Activated gamma-delta T cell (primary cell): ENCODE measurements around the gene C4B.
"Not testable (repeated sequence)": the region's sequence is repeated elsewhere in the genome, so short reads cannot be mapped to it uniquely, and the experiment has no call there.

Experiments
- DNase-seq: peaks from one replicate; lab custom pipeline; 2025; lab: John Stamatoyannopoulos, UW

C4B gene

GRCh38 chr6:32035283-32036013, 20.9 kb downstream of the C4B start:
- DNase-seq = not testable (repeated sequence)

DNA sequence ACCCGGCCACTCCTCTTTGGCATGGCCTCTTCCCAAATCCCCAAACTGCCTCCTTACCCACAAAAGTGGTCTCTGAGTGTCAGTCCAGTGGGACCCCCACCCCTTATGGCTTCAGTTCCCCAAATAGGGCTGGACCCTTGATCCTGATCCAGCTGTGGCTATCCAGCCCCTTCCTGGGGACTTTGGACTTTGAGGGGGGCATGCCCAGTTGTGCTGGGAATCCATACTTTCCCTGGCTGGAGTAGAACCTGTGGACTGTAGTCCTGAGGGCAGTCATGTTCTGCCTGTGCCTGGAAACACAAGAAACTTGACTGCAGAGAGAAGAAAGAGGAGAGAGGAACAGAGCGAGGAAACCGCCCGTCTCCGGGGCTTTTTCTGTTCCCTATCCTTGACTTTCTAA, 22.5 kb downstream of the C4B start:
- not testable (repeated sequence) for DNase-seq

- not testable (repeated sequence) for DNase-seq
Measured at GRCh38 chr6:32037598-32038524, 23.3 kb downstream of the C4B start, which contains the start of gene CYP21A2. Gene CYP21A2, plus strand, starts transcription at chr6:32038415. Its CDS starts 8 bp downstream, at chr6:32038423.

DNA sequence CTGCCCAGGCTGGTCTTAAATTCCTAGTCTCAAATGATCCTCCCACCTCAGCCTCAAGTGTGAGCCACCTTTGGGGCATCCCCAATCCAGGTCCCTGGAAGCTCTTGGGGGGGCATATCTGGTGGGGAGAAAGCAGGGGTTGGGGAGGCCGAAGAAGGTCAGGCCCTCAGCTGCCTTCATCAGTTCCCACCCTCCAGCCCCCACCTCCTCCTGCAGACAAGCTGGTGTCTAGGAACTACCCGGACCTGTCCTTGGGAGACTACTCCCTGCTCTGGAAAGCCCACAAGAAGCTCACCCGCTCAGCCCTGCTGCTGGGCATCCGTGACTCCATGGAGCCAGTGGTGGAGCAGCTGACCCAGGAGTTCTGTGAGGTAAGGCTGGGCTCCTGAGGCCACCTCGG, 24.3 kb downstream of the C4B start:
- not testable (repeated sequence) for DNase-seq

DNA sequence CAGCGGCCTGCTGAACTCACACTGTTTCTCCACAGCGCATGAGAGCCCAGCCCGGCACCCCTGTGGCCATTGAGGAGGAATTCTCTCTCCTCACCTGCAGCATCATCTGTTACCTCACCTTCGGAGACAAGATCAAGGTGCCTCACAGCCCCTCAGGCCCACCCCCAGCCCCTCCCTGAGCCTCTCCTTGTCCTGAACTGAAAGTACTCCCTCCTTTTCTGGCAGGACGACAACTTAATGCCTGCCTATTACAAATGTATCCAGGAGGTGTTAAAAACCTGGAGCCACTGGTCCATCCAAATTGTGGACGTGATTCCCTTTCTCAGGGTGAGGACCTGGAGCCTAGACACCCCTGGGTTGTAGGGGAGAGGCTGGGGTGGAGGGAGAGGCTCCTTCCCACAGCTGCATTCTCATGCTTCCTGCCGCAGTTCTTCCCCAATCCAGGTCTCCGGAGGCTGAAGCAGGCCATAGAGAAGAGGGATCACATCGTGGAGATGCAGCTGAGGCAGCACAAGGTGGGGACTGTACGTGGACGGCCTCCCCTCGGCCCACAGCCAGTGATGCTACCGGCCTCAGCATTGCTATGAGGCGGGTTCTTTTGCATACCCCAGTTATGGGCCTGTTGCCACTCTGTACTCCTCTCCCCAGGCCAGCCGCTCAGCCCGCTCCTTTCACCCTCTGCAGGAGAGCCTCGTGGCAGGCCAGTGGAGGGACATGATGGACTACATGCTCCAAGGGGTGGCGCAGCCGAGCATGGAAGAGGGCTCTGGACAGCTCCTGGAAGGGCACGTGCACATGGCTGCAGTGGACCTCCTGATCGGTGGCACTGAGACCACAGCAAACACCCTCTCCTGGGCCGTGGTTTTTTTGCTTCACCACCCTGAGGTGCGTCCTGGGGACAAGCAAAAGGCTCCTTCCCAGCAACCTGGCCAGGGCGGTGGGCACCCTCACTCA, 25.0 kb downstream of the C4B start:
- not testable (repeated sequence) for DNase-seq

GRCh38 chr6:32040299-32041049, 25.9 kb downstream of the C4B start:
- not testable (repeated sequence) for DNase-seq

- not testable (repeated sequence) for DNase-seq
Measured at GRCh38 chr6:32041050-32041321, 26.4 kb downstream of the C4B start.

DNA sequence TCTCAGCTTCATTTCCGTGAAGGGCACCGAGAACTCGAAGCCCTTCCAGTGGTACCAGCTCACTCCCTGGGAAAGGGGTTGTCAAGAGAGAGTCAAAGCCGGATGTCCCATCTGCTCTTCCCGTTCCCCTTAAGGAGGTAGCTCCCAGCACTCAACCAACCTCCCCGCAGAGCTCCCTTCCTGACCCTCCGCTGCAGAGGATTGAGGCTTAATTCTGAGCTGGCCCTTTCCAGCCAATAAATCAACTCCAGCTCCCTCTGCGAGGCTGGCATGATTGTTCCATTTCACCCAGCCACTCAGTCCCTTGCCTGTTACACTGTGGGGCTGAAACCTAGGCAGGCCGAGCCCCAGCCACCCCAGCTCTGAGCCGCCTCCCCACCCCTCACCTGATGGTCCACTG, 26.8 kb downstream of the C4B start:
- DNase-seq = not testable (repeated sequence)

GRCh38 chr6:32042276-32042675, 27.7 kb downstream of the C4B start:
- DNase-seq = not testable (repeated sequence)

DNA sequence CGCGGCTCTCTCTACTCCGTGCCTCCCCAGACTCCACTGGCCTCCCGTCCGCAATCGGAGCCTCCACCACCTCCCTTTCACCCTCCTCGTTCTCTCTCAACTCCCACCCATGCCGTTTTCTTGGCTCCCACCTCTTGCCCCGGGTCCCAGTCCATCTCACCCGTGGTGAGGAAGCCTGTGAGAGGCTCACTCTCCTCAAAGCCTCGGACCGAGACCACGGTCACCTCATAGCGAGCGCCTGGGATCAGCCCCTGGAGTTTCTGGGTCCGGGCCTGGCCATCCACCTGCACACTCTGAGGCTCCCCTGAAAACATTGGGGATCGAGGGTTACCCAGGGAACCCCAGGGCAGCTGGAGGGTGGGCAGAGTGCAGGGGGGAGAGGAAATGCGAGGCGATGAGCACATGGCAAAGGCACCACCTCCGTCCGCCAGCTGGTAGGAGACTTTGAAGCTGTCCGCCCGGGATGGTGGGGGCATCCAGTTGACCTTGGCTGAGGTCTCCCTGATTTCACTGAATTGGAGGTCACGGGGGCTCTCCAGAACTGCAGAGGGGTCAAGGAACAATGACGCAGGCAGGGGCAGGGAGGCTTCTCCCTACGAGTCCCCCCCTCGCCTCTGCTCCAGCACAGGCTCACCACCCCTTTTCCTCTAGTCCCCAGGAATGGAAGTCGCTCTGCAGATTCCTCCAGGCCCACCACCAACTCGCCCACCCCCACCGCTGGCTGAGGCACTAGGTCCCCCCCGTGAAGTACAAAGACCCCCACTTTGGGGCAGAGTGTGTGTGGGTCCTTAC, 29.2 kb downstream of the C4B start:
- DNase-seq = not testable (repeated sequence)

GRCh38 chr6:32044916-32045315, 30.3 kb downstream of the C4B start:
- not testable (repeated sequence) for DNase-seq

DNA sequence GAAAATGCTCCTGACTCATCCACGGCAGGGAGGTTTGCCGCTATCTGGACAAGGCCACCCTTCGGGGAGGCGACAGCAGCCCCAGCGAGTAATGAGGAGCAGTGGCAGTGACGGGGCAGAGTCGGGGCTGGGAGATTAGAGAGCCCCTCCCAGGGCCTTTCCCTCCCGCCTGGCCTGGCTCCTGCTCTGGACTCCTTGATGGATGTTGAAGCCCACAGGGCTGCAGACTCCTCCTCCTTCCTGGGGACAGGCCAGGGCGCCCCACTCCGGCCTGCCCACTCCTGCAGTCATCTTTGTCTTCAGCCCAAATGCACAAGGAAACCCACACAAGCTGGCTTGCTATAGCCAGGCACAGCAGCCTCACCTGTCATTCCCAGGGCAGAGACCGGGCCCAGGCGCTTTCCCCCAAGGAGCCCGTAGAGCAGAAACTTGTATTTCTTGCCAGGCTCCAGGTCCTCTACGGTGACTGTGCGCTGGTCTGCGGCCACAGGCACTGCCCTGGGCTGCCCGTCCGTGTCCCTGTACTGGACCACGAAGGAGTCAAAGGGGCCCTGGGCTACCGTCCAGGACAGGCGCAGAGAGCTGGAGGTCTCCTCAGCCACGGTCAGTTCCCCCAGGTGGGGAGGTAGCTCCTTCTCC, 31.3 kb downstream of the C4B start:
- DNase-seq = no peak

GRCh38 chr6:32046450-32047083, 32.0 kb downstream of the C4B start:
- no peak for DNase-seq

DNA sequence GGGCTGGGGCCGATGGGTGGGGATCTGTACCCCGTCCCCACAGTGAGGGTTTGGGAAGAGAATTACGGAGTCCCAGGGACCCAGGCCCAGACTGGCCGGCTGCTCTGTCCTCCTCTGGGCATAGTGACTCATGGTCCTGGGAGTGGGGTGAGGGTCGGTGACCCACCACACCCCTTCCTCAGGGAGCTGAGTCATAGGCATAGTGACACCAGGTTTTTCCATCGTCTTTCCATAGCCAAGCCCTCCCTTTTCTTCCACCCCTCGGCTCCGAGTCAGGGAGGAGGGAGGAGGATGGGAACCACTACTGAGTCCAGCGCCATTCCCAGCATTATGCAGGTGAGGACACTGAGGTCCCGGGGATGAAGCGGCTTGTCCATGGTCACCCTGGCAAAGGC, 32.5 kb downstream of the C4B start:
- no peak for DNase-seq

DNA sequence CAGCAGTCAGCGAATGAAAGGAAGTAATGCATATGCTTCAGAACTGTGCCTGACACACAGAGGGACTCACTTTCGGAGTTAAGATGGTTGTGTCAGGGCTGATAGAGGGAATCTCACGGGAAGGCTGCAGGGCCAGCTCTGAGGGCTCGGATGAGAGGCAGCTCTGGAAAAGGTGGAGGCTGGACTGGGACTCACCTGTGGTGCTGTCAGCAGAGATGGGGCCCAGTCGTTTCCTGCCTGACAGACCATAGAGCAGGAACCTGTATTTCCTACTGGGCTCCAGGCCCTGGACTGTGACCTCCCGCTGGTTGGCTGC, 32.9 kb downstream of the C4B start:
- DNase-seq = no peak

GRCh38 chr6:32047855-32048766, 33.5 kb downstream of the C4B start:
- no peak for DNase-seq

DNA sequence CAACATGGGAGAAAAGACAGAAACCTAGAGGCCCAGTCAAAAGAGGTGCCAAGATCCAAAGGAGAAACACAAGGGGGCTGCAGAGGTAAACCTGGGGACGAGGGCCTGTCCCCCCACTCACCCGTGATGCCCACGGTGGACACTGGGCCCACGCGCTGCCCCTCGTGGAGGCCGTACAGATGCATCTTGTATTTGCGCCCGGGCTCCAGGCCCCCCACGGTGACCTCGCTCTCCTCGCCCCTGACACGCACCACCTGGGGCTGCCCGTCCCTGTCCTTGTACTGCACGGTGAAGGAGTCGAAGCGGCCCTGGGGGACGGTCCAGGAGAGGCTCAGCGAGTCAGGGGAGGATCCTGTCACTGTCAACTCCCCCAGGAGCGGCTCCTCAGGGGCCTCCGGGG, 34.6 kb downstream of the C4B start:
- not testable (repeated sequence) for DNase-seq

DNA sequence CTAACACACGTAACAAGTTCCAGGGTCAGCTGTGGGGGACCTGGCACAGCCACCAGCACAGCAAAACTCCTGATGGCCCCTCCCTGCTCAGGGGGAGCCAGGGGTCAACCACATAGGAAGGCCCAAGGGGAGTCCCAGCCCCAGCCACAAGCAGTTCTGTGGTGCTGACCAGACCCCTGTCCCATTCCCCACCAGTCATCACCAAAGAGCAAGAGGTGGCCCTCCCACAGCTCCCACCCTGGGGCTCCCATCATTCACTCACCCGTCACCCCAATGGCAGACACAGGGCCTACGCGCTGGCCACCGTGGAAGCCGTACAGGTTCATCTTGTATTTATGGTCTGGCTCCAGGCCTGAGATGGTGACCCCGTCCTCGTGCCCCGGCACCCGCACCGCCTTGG, 35.1 kb downstream of the C4B start:
- DNase-seq = not testable (repeated sequence)
